GM21825 (cell line): ENCODE measurements around the gene TXNRD1.
"Not testable (repeated sequence)": the region's sequence is repeated elsewhere in the genome, so short reads cannot be mapped to it uniquely, and the experiment has no call there.

Experiments used
- ATAC-seq: cut with Tn5 transposase; IDR thresholded peaks from one replicate; pipeline ENCODE4 v1.9.1; 2021; ENCODE audit warnings: mild to moderate bottlenecking, moderate library complexity; ENCODE audit not compliant: unreplicated experiment

TXNRD1 gene

DNA sequence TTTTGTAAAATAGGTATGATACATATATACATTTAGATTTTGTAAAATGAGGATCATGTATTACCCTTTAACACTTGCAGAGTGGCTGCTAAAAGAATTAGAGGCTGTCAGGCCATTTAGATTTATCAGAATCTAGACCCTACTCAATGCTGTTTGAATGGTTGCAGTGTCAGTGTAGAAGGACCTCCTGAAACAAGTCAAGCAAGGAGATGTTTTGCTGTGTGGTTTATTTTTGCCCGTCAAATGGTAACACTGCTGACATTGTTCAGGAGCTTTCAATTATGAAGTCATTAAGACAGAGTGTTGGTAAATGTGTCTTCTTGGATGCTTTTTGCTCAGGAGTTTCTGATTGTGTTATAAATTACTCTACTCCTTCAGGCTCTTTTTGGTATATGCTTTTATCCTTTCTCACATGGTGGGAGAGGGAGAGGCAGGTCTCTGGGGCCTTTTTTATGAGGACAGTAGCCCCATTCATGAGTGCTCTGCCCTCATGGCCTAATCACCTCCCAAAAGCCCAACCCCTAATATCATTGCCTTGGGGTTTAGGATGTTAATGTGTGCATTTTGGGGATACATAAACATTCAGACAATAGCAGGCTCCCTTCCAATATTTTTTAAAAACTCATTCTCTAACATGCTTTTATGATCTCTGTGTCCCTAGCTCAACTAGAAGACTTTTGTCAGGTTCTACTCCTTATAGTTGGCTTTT, 104.5 kb downstream of the TXNRD1 start:
- ATAC-seq, result no peak

DNA sequence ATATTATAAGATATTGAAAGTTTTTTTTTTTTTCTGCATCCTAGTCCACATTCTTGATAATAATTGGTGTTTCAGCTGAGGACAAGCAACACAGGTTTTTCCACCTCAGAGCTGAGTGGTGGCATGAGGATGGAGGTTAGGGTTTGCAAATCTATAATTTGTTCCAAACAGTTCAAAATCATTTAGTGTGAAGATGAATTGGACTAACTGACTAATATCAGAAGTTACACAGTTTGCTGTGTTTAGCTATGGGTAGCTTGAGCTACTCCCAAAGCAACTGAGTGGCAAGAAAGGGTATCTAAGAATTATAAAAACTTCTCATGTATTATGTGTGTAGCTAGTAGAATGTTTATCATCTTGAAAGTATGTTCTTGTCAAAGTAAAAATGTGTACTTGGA, 105.0 kb downstream of the TXNRD1 start:
- ATAC-seq, result no peak

DNA sequence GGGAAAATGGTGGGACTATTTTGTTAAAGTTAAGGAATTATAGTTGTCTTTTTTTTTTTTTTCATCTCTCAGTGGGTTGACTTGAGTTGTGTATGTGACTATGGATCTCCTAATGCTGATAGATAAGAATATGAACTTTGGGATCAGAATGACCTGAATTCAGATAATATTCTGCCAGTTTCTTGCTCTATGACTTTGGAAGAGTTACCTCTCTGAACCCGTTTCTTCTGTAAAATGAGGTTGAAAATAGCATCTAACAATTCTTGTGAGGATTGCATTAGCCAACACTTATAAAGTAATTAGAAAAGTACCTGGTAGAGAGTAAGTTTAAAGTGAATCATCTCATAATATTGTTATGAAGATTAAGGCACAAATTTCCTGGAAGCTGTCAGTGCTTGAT, 106.4 kb downstream of the TXNRD1 start:
- ATAC-seq, result no peak

DNA sequence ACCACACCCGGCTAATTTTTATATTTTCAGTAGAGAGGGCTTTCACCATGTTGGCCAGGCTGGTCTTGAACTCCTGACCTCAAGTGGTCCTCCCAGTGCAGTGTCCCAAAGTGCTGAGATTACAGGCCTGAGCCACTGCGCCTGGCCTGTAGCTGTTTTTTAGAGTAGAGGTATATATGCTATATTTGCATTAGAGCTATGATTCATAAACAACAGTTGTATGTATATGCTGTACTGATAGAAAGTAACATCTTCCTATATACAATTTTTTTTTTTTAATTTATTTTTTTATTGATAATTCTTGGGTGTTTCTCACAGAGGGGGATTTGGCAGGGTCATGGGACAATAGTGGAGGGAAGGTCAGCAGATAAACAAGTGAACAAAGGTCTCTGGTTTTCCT, 107.0 kb downstream of the TXNRD1 start:
- not testable (repeated sequence) for ATAC-seq

- ATAC-seq, result no peak
These were observed 108.3 kb downstream of the TXNRD1 start for GRCh38 chr12:104323899-104324298.

DNA sequence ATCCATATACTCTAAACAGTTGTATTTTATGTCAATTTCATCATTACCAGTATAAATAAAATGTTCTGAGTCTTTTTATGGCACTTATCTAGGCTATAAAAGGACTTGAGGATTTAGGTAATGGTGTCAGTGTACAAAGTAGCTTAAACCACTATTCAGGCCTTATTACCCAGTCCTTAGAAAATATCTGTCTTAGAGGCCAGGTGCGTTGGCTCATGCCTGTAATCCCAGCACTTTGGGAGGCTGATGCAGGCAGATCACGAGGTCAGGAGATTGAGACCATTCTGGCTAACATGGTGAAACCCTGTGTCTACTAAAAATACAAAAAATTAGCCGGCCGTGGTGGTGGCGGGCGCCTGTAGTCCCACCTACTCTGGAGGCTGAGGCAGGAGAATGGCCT, 112.7 kb downstream of the TXNRD1 start:
- not testable (repeated sequence) for ATAC-seq

DNA sequence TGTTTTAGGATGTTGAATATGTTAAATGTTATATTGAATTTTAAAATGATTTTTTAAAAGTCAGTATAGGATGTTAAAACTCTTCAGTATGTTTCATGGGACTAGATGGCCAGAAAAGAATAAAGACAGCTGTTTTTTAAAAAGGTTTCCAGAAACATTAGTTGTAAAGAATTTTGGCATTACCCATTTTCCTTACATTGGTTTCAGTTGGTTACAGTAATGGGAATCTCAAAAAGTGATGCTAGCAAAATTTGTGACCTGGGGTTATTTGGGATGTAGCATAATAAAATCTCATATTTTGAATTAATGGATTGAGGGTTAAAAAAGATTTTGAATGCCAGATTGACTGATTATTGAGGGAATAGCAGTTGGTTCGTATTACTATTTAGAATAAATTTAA, 113.2 kb downstream of the TXNRD1 start:
- ATAC-seq, result no peak

- no peak for ATAC-seq
These were observed 114.3 kb downstream of the TXNRD1 start for GRCh38 chr12:104329707-104330532.

- ATAC-seq, result no peak
These were observed 115.8 kb downstream of the TXNRD1 start for GRCh38 chr12:104331376-104331775.

DNA sequence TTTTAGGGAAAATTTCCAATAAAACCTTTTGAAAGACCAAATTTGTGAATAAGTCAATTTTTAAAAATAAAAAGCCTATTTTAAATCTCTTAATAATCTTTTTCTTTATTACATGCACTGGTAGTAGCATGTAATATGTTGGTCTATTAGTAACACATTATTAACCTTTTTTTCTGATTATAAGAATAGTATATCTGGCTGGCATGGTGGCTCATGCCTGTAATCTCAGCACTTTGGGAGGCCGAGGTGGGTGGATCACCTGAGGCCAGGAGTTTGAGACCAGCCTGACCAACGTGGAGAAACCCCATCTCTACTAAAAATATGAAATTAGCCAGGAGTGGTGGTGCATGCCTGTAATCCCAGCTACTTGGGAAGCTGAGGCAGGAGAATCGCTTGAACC, 116.7 kb downstream of the TXNRD1 start:
- not testable (repeated sequence) for ATAC-seq

DNA sequence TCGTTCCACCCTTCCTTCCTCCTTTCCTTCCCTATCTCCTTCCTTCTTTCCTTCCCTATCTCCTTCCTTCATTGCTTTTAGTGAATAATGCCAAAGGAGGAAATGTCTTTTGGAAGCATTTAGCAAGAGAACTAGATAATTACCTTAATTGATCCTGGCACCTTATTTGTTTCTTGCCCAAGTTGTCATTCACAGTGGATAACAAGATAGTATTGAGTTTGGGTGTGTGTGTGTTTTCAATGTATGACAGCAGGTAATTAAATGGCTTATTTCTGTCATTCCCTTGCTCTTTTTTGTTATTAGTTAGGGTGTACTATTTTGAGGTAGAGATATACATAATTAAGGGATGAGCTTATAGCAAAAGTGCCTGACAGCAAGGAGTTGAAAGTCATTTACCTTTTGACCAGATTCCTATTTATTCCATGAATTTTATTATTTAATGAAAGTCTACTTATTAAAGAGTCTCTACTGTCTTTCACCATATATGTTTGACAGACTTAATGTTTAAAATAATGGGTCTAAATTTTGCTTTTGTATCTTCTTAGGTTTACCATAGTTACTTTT, 118.2 kb downstream of the TXNRD1 start:
- no peak for ATAC-seq

DNA sequence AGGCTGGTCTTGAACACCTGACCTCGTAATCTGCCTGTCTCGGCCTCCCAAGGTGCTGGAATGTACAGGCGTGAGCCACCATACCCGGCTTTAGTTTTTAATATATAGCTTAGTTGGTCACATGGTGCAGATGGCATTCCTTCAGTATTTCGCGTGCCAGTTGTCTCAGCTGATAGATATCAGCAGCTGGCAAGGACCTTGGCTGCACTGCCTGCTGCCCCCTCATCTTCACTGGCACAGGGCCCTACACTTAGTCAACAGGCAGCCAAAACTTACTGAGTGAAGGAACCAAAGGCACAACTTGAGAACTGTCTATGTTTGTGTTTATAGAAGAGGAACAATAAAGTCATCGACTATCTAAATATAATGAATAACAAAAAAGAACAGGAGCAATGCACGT, 119.0 kb downstream of the TXNRD1 start:
- ATAC-seq, result no peak

DNA sequence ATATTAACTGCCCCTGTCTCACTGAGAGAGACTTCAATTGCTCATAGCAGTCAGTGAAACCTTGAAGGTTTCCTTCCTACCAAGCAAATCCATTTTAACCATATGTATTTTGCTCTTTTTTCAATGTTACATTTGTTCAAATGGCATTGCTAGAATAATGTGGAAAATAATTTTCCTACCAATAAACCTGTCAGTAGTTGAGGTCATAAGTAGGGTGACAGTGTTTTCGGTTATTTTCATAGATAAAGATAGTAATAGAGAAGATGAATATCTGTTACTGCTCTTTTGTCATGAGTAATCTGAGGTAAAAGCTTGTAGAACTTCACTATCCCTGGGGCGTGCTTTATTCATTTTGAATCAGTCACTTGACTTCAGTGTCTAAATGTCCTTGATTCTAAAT, 120.5 kb downstream of the TXNRD1 start:
- no peak for ATAC-seq

DNA sequence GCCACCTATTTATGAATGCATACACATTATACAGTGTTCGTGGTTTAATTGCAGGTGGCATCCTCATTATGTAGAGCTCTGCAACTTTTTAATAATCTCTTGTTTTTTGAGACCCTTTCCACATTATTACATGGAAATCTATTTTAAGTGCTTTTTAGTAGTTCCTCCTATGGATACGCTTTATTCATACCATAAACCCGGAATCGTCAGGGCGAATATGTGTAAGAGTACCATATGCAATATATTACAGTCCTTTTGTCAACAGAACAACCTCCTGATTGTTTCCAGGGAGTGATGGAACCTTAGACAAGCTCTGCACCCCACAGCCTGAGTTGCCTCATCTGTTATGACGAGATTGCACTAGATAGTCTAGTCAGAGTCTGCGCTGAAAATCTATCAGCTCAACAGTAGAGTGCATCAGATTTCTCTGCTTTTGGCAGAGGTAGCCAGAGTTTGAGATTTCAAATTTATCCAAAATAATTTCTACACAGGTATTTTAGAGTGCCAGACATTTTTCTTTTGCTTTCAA, 121.5 kb downstream of the TXNRD1 start:
- ATAC-seq, result no peak

DNA sequence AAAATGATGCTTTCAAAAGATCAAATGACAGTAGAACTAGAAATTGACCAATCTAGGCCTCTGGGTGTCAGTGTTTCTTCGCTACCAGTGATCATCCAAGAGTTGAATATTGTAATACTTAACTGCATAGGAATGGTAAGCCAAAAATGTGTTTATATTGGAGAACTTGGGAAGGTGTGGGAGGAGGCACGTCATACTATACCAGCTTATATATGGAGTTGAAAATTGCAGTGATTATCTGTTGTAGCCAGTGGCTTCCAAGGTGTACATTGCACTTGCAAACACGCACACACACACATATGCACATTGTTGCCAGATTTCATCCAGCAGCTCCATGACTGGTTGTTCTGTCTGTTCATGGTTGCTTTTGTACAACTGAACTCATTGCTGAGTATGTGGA, 124.1 kb downstream of the TXNRD1 start:
- ATAC-seq, result no peak

- no peak for ATAC-seq
These were observed 124.6 kb downstream of the TXNRD1 start for GRCh38 chr12:104340177-104340576.

DNA sequence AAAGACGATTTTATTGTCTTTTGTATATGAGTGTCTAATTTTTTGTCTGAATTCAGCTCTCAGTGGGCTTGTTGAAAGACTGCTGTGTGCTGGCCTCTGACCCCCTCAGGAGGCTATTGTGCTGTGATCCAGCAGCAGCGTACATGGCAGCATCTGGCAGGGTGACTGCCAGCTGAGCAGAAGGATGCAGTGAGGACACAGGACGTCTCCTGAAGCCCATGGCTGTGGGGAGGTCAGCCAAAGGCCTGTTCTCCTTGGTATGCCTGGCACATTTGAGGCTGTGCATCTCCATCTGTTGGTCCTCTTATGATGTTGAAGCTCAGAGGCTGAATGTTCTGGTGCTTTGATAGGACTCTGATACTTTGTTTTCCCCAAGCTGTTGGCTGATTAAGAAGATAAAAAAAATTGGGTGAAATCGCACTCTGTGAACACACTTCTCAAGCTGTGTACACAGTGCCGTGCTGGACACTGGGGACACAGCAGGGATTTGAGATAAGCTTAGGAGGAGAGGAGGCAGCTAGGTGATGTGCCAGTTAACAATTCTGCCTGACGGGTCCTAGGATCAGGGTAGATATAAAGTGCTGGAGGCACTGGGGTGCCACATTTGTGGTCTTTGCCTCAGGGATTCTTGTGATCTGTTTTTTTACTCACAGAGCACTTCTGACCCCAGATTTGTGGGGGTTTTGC, 125.5 kb downstream of the TXNRD1 start:
- no peak for ATAC-seq

GRCh38 chr12:104342147-104342546, 126.6 kb downstream of the TXNRD1 start:
- no peak for ATAC-seq

DNA sequence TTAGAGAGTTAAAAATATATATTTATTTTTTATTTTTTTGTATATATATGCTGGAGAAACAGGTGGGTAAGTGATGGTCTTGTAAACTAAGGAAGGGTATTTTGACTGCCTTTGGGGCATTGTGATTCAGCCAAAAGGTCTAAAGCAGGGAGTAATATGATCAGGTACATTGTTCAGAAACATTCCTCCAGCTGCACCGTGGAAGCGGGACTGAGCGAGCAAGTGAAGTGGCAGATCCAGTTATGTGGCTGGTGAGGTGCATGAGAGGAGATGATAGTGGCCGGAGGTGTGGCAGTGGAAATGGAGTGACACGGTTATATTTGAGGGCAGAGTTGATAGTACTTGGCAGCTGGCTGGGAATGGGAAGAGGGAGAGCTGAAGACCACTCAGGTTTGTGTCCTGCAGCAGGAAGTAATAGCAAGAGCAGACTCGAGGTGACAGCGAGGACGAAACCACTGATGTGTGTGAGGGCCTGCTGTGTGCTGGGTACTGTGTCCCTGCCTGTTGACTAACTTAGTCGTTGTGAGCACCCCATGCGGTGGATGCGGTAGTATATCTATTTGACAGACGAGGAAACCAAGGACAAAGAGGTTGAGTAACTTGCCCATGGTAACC, 127.2 kb downstream of the TXNRD1 start:
- no peak for ATAC-seq

DNA sequence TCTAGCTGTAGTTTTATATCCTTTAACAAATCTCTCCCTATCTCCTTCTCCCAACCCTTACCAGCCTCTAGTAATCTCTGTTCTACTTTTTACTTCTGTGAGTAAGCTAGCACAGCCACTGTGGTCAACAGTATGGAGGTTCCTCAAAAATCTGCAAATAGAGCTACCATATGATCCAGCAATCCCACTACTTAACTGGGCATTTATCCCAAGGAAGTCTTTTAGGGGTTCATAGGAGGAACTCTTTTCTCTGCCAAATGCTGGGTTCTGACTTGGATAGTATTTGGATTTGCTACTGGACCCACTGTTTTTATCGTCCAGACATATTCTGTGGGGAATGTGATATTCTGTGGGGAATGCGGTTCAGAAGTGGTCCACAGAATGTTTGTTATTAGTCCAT, 129.1 kb downstream of the TXNRD1 start:
- no peak for ATAC-seq
